Dermis blood vessel endothelial cell (primary cell): ENCODE data around the gene TNS1. TPM values are rescaled to one million over a fixed set of nuclear protein-coding genes. Genes with fewer than 3 reads are reported as not detected.

Source experiments
- DNase-seq: peaks from one replicate; pipeline ENCODE4 v3.0.0; 2010
- total RNA-seq: library from RNA; depleted of rRNA; stranded (reverse); fragments of >200 nt; gene quantifications from 2 replicates; pipeline ENCODE4 v1.2.3, GENCODE V29; 2014

TNS1 gene
- total RNA-seq, 1 donor from 2014 or later = 45.8 TPM

GRCh38 chr2:217897091-217897715, 105.6 kb downstream of the TNS1 start:
- DNase-seq = no peak

- no peak for DNase-seq
Measured at GRCh38 chr2:217895070-217895635, 107.6 kb downstream of the TNS1 start.

- DNase-seq = no peak
Measured at GRCh38 chr2:217893440-217893839, 109.4 kb downstream of the TNS1 start.

GRCh38 chr2:217892560-217892959, 110.2 kb downstream of the TNS1 start:
- no peak for DNase-seq

GRCh38 chr2:217890445-217890844, 112.3 kb downstream of the TNS1 start:
- peak; percentile 73 for DNase-seq

GRCh38 chr2:217889656-217890055, 113.1 kb downstream of the TNS1 start:
- no peak for DNase-seq

- peak; percentile 84 for DNase-seq
Measured at GRCh38 chr2:217887841-217888701, 114.7 kb downstream of the TNS1 start.

- peak; percentile 91 for DNase-seq
Measured at GRCh38 chr2:217886720-217887309, 116.0 kb downstream of the TNS1 start.

GRCh38 chr2:217886091-217886490, 116.7 kb downstream of the TNS1 start:
- DNase-seq = no peak

GRCh38 chr2:217884985-217885384, 117.8 kb downstream of the TNS1 start:
- no peak for DNase-seq

- DNase-seq = no peak
Measured at GRCh38 chr2:217880891-217881290, 121.9 kb downstream of the TNS1 start.

GRCh38 chr2:217880287-217880889, 122.4 kb downstream of the TNS1 start:
- DNase-seq = peak; percentile 7

GRCh38 chr2:217878915-217879590, 123.7 kb downstream of the TNS1 start:
- DNase-seq = no peak

GRCh38 chr2:217877866-217878265, 124.9 kb downstream of the TNS1 start:
- DNase-seq = no peak

GRCh38 chr2:217876253-217876570, 126.6 kb downstream of the TNS1 start:
- no peak for DNase-seq

GRCh38 chr2:217875556-217876252, 127.1 kb downstream of the TNS1 start:
- no peak for DNase-seq

GRCh38 chr2:217875138-217875537, 127.7 kb downstream of the TNS1 start:
- no peak for DNase-seq

GRCh38 chr2:217873371-217873770, 129.4 kb downstream of the TNS1 start:
- no peak for DNase-seq

GRCh38 chr2:217872319-217872718, 130.5 kb downstream of the TNS1 start:
- no peak for DNase-seq

- no peak for DNase-seq
Measured at GRCh38 chr2:217870528-217871011, 132.2 kb downstream of the TNS1 start.

GRCh38 chr2:217868911-217869334, 133.9 kb downstream of the TNS1 start:
- peak; percentile 26 for DNase-seq
